Measurements from ENCODE around the gene BRD2.

DNA sequence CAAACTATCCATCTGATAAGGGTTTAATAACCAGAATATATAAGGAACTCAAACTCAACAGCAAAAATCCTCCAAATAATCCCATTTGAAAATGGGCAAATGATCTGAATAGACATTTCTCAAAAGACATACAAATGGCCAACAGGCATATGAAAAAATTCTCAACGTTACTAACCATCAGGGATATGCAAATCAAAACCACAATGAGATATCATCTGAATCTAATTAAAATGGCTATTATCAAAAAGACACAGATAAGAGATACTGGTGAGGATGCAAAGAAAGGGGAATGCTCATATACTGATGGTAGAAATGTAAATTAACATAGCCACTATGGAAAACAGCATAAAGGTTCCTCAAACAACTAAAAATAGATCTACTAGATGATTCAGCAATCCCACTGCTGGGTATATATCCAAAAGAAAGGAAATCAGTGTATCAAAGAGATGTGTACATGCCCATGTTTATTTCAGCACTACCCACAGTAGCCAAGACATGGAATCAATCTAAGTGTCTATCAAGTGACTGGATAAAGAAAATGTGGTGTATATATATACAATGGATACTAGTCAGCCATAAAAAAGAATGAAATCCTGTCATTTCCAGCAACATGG lies 6.1 kb upstream of the BRD2 start:
- TF ChIP-seq POLR2A (IDR thresholded peaks at IDR 0.05) = no peak
- TF ChIP-seq, protein P1, sequence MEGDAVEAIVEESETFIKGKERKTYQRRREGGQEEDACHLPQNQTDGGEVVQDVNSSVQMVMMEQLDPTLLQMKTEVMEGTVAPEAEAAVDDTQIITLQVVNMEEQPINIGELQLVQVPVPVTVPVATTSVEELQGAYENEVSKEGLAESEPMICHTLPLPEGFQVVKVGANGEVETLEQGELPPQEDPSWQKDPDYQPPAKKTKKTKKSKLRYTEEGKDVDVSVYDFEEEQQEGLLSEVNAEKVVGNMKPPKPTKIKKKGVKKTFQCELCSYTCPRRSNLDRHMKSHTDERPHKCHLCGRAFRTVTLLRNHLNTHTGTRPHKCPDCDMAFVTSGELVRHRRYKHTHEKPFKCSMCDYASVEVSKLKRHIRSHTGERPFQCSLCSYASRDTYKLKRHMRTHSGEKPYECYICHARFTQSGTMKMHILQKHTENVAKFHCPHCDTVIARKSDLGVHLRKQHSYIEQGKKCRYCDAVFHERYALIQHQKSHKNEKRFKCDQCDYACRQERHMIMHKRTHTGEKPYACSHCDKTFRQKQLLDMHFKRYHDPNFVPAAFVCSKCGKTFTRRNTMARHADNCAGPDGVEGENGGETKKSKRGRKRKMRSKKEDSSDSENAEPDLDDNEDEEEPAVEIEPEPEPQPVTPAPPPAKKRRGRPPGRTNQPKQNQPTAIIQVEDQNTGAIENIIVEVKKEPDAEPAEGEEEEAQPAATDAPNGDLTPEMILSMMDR (IDR thresholded peaks at IDR 0.05) = no peak

Measured in heart left ventricle (tissue), 13 donors.